GM19395 (cell line): ENCODE data around the gene OXSR1.
"Not testable (repeated sequence)": the region's sequence is repeated elsewhere in the genome, so short reads cannot be mapped to it uniquely, and the experiment has no call there.

Experiments used
- ATAC-seq: cut with Tn5 transposase; IDR thresholded peaks from one replicate; pipeline ENCODE4 v1.9.1; 2021; ENCODE audit warnings: mild to moderate bottlenecking, moderate library complexity; ENCODE audit not compliant: unreplicated experiment

OXSR1 gene

GRCh38 chr3:38265604-38266307 is 100.4 kb downstream of the OXSR1 start, which contains the start of gene SLC22A13:
Gene SLC22A13 (plus strand): TSS chr3:38265812. CDS start chr3:38265861, 49 bp downstream.
- ATAC-seq = no peak

GRCh38 chr3:38266810-38267209 is 101.5 kb downstream of the OXSR1 start:
- ATAC-seq = no peak

GRCh38 chr3:38267662-38268061 is 102.3 kb downstream of the OXSR1 start:
- ATAC-seq = no peak

- peak; percentile 35 for ATAC-seq
Observed at GRCh38 chr3:38268087-38268486, 102.8 kb downstream of the OXSR1 start.

- peak; percentile 52 for ATAC-seq
Observed at GRCh38 chr3:38268522-38268921, 103.2 kb downstream of the OXSR1 start.

GRCh38 chr3:38270606-38271005 is 105.3 kb downstream of the OXSR1 start:
- ATAC-seq = no peak

- ATAC-seq = no peak
Observed at GRCh38 chr3:38271553-38271952, 106.2 kb downstream of the OXSR1 start.

GRCh38 chr3:38274864-38275649 is 109.7 kb downstream of the OXSR1 start:
- ATAC-seq = no peak

- ATAC-seq = no peak
Observed at GRCh38 chr3:38275658-38276057, 110.3 kb downstream of the OXSR1 start.

GRCh38 chr3:38276081-38276916 is 111.0 kb downstream of the OXSR1 start:
- ATAC-seq = no peak

GRCh38 chr3:38276917-38277630 is 111.7 kb downstream of the OXSR1 start:
- ATAC-seq = no peak

GRCh38 chr3:38278841-38279240 is 113.5 kb downstream of the OXSR1 start:
- ATAC-seq = no peak

GRCh38 chr3:38281895-38282686 is 116.8 kb downstream of the OXSR1 start, which contains the start of gene SLC22A14:
Gene SLC22A14 (plus strand): TSS chr3:38282294. CDS start chr3:38306027, 23,733 bp downstream.
- no peak for ATAC-seq

GRCh38 chr3:38283810-38284755 is 118.7 kb downstream of the OXSR1 start:
- ATAC-seq = no peak

GRCh38 chr3:38284756-38285150 is 119.4 kb downstream of the OXSR1 start:
- no peak for ATAC-seq

GRCh38 chr3:38289286-38290217 is 124.2 kb downstream of the OXSR1 start:
- not testable (repeated sequence) for ATAC-seq

GRCh38 chr3:38297053-38297452 is 131.7 kb downstream of the OXSR1 start:
- ATAC-seq = not testable (repeated sequence)
